NCI-H460 (cell line): ENCODE results near the gene ARHGDIA. TPM values are rescaled to one million over a fixed set of nuclear protein-coding genes. Genes with fewer than 3 reads are reported as not detected.

Experiments
- DNase-seq: peaks from one replicate; pipeline ENCODE4 v3.0.0-alpha.2; 2016; ENCODE audit warnings: low read depth; ENCODE audit errors: extremely low read depth
- total RNA-seq: library from RNA; depleted of rRNA; stranded (reverse); fragments of >200 nt; shearing (Covaris generic); gene quantifications from 2 replicates; pipeline ENCODE4 v1.2.3, GENCODE V29; 2014; rRNA removed

ARHGDIA gene
- total RNA-seq, 1 experiment from 2014 or later: 178 TPM

DNA sequence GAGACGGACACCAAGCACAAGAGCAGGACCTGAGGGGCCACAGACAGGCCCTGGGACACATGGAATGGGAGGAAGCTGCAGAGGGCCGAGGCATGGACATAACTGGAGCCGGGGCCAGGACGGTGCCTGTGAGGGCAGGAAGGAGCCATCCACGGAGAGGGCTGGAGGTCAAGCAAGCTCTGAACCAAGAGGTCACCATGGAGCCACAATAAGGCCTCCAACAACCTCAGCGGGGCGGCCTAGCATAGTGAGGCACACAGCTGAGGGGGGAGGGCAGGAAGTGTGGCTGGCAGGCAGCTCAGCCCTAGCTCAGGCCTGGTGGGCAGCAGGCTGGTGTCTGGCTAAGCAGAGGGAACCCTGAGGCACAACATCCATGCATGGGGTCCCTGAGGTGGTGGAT lies 42.5 kb downstream of the ARHGDIA start:
- DNase-seq: no peak

DNA sequence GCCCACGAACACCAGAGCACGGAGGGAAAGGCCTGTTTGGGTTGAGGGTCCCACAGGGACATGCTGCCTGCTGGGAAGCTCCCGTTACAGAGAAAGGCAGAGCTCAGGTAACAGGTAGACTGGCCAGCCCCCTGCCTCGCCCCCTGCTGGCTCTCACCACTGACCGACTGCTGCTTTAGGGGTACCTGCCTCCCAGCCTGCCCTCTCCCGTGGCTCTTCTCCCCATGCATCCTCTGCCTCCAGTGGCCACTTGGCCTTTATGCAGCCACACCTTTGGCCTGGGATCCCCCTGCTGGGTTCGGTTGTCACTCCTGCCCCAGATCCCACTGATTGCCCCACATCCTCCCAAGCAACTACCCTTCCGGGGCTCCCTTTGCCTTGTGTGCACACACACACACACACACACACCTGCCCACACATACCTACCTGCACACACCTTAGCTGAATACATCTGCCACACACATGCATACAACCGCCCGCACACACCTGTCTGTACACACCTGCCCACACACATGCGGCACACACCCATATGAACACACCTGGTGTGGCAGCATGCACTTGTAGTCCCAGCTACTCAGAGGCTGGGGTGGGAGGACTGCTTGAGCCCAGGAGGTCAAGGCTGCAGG lies 45.2 kb downstream of the ARHGDIA start:
- no peak for DNase-seq

DNA sequence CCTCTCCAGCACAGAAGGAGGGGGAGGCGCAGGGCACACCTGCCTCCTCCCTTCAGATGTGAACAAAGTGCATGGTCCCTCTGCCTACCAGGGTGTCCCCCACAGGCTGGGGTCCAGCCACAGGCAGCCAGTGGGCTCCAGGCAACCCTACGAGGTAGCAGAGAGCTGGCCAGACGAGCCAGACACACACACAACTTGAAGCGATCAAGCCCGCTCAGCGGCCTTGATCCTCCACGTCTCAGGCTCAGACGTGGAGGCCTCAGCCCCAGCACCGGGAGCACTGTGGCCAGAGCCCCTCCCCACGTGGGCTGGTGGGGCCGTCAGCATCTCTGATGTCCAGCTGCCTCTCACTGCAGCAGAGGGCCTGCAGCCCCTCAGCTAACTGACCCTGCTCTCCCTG lies 46.5 kb downstream of the ARHGDIA start:
- DNase-seq: no peak

DNA sequence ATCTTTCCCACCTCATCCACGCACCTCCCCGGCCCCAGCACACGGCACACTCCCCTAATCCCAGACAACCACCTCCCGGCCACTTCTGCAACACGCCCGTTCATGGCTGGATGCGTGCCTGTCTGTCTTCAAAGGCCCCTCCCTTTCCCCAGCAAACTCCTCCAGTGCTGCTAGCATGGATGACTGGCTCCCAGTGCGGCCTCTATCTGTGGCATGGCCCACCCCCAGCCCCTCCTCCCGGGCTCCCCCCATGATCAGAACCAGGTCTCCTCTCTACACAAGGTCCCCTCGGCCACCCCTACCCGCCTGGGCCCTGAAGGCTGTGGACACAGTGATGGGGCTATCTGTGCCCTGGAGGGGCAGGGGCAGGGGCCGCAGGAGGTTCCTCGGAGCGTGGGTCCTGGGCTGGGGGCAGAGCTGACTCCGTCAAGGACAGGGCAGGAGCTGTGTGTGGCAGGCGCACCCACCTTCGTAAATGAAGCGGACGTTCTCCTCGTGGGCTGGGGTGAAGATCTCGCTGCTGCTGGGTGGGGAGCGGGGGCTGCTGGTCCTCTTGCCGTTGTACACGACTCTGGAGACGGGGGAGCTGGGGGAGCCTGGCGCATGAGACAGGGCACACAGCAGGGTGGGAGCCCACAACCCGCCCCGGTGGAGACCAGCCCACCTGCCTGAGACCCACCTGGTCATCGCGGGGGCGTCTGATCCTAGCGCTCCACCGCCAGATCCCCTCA lies 47.2 kb downstream of the ARHGDIA start:
- no peak for DNase-seq

DNA sequence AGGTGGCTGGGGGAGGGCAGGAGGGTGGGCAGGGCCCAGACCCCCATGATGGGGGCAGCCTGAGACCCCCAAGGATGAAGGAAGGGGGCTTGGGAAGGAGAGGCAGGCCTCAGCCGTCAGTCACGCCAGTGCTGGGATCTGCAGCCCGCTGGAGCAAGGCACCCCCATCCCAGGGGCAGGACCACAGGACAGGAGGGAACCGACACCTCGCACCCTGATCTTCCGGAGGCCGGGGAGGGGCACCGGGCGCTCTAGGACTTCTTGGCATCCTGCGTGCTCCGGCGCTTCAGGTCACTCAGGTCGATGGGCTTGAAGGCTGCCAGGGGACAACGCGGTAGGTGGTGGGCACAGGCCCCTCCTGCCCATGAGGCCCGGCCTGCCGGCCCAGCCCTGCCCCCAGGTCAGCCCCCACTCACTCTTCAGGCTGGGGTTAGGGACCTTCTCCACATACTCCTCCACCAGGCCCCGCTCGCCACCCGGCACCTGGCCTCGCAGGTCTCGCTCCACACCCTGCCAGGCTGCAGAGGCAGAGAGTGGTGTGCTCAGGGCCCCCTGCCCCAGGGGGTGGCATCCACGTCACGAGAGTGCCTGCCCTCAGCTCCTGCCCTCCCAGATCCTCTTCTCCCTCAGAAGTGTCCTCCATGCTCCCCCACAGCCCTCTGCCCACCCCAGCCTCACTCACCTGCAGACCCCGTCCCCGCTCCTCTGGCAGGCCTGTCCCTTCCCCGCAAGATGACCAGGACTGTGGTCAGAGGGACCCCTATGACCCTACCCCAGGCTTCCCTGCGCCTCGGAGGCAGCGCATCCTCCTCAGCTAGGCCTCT lies 47.9 kb downstream of the ARHGDIA start:
- no peak for DNase-seq

DNA sequence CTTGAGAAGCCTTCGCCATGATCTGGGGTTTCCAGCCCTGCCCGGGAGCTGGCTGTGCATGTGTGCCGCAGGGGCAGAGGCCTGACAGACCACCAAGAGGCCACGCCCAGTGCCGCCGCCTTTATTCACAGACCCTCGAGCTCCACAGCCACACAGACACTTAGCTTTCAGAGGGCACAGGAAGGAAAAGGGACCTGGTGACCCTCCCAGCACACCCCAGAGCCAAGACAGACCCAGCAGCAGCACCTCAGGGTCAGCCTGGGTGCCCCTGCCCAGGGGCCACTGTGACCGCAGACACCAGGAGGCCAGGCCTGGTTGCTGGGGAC lies 48.9 kb downstream of the ARHGDIA start:
- DNase-seq: no peak

DNA sequence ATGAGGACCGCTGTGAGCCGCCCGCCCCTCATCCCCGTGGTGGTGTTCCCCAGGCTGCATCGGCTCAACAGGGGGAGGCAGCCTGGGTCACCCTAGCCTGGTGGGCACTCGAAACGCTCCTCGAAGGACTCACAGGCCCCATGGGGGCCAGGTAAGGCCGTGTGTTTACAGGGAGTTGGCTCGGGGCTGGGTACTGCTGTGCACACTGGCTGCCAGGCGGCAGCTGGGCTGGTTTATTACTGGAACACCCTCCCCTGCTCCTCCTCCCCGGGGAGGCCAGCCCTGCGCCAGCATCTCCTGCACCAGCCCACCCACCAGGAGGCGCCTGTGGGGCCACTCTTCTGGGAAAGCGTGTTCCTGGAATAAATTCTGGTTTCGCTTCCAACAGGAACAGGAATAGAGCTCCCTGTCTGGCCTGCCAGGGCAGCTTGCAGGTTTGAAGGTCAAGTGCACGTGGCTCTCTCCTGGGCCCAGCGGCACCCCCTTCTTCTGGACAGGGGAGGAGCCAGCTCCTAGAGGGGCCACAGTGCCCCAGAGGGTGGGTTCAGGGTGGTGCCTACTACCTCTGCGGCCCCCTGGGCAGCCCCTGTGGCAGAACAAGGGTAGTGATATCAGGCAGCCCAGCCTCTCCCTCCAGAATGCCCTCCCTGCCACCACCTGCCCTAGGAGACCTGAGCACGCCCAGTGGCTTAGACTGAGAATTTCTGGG lies 49.4 kb downstream of the ARHGDIA start:
- DNase-seq: peak; percentile 73

DNA sequence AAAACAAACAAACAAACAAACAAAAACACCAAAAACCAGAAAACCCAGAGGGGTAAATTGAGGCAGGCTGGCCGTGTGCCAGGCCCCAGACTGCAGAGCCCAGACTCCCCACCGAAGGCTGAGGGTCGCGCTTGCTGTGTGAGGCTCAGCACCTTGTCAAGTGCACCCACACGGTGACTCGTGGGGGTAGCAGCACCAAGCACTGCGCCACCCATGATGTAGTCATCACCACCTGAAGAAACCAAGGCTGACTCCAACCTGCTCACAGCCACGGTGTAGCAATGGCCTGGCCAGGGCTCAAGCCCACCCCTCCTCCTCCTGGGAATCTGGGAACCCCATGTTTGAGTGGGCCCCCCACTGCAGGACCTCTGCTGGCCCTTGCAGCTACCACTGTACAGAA lies 50.0 kb downstream of the ARHGDIA start:
- no peak for DNase-seq

DNA sequence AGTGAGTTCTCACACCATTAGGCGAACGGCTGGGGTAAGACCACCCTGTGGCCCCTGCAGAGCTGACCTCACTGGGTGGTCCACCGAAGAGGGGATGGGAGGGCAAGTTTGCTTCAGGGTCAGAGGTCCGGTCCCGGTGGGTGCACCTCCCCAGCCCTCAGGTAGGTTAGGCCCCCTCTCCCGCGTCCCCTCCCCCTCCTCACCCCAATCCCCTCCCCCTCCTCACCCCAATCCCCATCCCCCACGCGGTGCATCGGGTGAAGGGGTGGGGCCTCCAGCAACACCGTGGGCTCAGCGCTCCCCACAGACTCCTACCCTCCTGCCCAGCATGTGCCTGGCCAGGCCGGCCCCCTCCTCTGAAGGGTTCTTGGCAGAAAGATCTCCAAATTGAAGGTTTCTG lies 51.4 kb downstream of the ARHGDIA start:
- no peak for DNase-seq

DNA sequence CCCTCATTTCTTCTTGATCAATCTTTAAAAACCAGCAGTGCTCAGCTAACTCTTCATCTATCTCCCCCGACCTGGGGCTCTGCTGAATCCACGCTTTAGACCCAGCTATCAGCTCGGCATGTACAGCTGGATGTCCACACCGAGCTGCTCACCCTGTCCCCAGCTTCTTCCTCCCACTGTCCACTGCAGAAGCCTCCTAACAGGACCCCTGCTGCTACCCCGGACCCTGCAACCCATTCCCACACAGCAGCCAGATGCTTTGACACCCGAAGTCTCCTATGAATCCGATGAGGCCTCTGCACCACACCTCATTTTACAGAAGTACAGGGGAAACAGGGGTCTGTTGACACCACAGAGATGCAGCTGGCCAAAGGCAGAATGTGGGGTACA lies 53.4 kb downstream of the ARHGDIA start:
- no peak for DNase-seq

Other genes with a start within 250 kb of the ARHGDIA start
- 57.1 and 69.9 TPM in 2 replicates for gene NPLOC4, start 234.2 kb downstream of the ARHGDIA start, total RNA-seq
- 0.42 and 0.49 TPM in 2 replicates for gene TSPAN10, start 234.1 kb downstream of the ARHGDIA start, total RNA-seq
- not detected in 2 replicates for gene PDE6G, start 214.8 kb downstream of the ARHGDIA start, total RNA-seq
- 47.5 and 60.0 TPM in 2 replicates for gene OXLD1, start 204.7 kb downstream of the ARHGDIA start, total RNA-seq
- gene CCDC137, start 204.6 kb downstream of the ARHGDIA start, total RNA-seq: 20.3 and 21.7 TPM in 2 replicates
- gene ARL16, start 187.5 kb downstream of the ARHGDIA start, total RNA-seq: 35.3 and 36.4 TPM in 2 replicates
- 57.5 and 57.9 TPM in 2 replicates for gene HGS, start 187.3 kb downstream of the ARHGDIA start, total RNA-seq
- 33.7 and 38.1 TPM in 2 replicates for gene MRPL12, start 168.0 kb downstream of the ARHGDIA start, total RNA-seq
- gene SLC25A10, start 159.1 kb downstream of the ARHGDIA start, total RNA-seq: 9.4 and 12.6 TPM in 2 replicates
- gene GCGR, start 67.2 kb downstream of the ARHGDIA start, total RNA-seq: 0.40 and 0.58 TPM in 2 replicates
- gene MCRIP1, start 38.0 kb downstream of the ARHGDIA start, total RNA-seq: 25.6 and 31.7 TPM in 2 replicates
- not detected in 2 replicates for gene PPP1R27, start 36.3 kb downstream of the ARHGDIA start, total RNA-seq
- 800 and 860 TPM in 2 replicates for gene P4HB, start 10.8 kb downstream of the ARHGDIA start, total RNA-seq
- 130 and 142 TPM in 2 replicates for gene ALYREF, start 20.2 kb upstream of the ARHGDIA start, total RNA-seq
- 137 and 139 TPM in 2 replicates for gene ANAPC11, start 20.4 kb upstream of the ARHGDIA start, total RNA-seq
- 0.05 TPM in 1 of 2 replicates, not detected in the other for gene NPB, start 30.9 kb upstream of the ARHGDIA start, total RNA-seq
- 2.7 and 3.4 TPM in 2 replicates for gene PCYT2, start 40.1 kb upstream of the ARHGDIA start, total RNA-seq
- gene SIRT7, start 46.8 kb upstream of the ARHGDIA start, total RNA-seq: 18.1 and 19.7 TPM in 2 replicates
- 62.5 and 64.3 TPM in 2 replicates for gene MAFG, start 56.4 kb upstream of the ARHGDIA start, total RNA-seq
- 210 and 242 TPM in 2 replicates for gene PYCR1, start 66.0 kb upstream of the ARHGDIA start, total RNA-seq
- gene MYADML2, start 75.9 kb upstream of the ARHGDIA start, total RNA-seq: not detected in 2 replicates
- gene NOTUM, start 89.8 kb upstream of the ARHGDIA start, total RNA-seq: 0.15 TPM in 1 of 2 replicates, not detected in the other
- gene ASPSCR1, start 106.3 kb upstream of the ARHGDIA start, total RNA-seq: 20.5 and 21.1 TPM in 2 replicates
- 46.6 and 51.4 TPM in 2 replicates for gene CENPX, start 151.5 kb upstream of the ARHGDIA start, total RNA-seq
- 6.1 and 7.4 TPM in 2 replicates for gene LRRC45, start 152.0 kb upstream of the ARHGDIA start, total RNA-seq
- 19.0 and 25.5 TPM in 2 replicates for gene RAC3, start 160.3 kb upstream of the ARHGDIA start, total RNA-seq
- gene DCXR, start 166.4 kb upstream of the ARHGDIA start, total RNA-seq: 42.6 and 44.3 TPM in 2 replicates
- gene RFNG, start 180.5 kb upstream of the ARHGDIA start, total RNA-seq: 25.5 and 26.5 TPM in 2 replicates
- gene GPS1, start 180.6 kb upstream of the ARHGDIA start, total RNA-seq: 100 and 102 TPM in 2 replicates
- gene DUS1L, start 194.5 kb upstream of the ARHGDIA start, total RNA-seq: 123 and 176 TPM in 2 replicates
- 53.8 and 54.7 TPM in 2 replicates for gene FASN, start 226.9 kb upstream of the ARHGDIA start, total RNA-seq